HepG2 (cell line): ENCODE measurements around the gene DNPH1. TPM values are rescaled to one million over a fixed set of nuclear protein-coding genes. Genes with fewer than 3 reads are reported as not detected.

Source experiments
- ATAC-seq: fragments of 200-7000 bp; cut with Tn5 transposase; 3 replicates; pipeline ENCODE4 v1.9.1; 2020; ENCODE audit warnings: mild to moderate bottlenecking, moderate library complexity
- BruUV-seq: library from RNA; stranded (reverse); fragments of 400-500 nt; replicated peaks from 2 replicates; lab custom pipeline; 2021; lab: Mats Ljungman, UMichigan
- CTCF ChIA-PET: fragments of 300-600 bp; formaldehyde crosslinking; extraction: SDS; loops from one replicate; lab custom pipeline; 2021; ENCODE audit warnings: low total read pairs, inconsistent platforms, low intra/inter-chr PET ratio; lab: Yijun Ruan, JAX
- POLR2A ChIA-PET: fragments of 350-600 bp; sonication (Branson Sonifier 250); formaldehyde crosslinking; loops from one replicate; lab custom pipeline; 2020; ENCODE audit warnings: antibody characterized with exemption, inconsistent platforms; lab: Yijun Ruan, JAX
- DNase-seq: peaks from one replicate; pipeline ENCODE4 v3.0.0-alpha.2; 2015; ENCODE audit warnings: low spot score
- FAIRE-seq: peaks from 3 replicates; lab custom pipeline; 2011; peaks lifted over from hg19 to GRCh38; lab: Jason Lieb, UNC
- H2AFZ ChIP-seq: one replicate; pipeline ENCODE4 v1.6.1; 2011; ENCODE audit warnings: low read length, inconsistent platforms
- H3K27ac ChIP-seq: fragments of 300-600 bp; 3 replicates; pipeline ENCODE4 v1.8.0; 2011; ENCODE audit warnings: mixed run types, mild to moderate bottlenecking, mixed read lengths, low read length, inconsistent platforms; ENCODE audit not compliant: insufficient read depth; ENCODE audit errors: extremely low read length
- H3K27me3 ChIP-seq, 2 experiments: fragments of 200-600 bp in 1 of 2; 2 replicates in 1 of 2; 3 replicates in 1 of 2; pipeline versions ENCODE4 v1.6.0 to v1.8.0; 2011; ENCODE audit warnings: low read length in 2 of 2, mild to moderate bottlenecking in 2 of 2, moderate library complexity in 2 of 2, inconsistent platforms in 1 of 2; ENCODE audit not compliant: insufficient read depth in 2 of 2, control insufficient read depth in 1 of 2
- H3K36me3 ChIP-seq, 2 experiments: fragments of 200-600 bp in 1 of 2; replicated peaks in 1 of 2; 2 replicates in 1 of 2; 3 replicates in 1 of 2; pipeline versions ENCODE4 v1.5.1 to v1.8.0; 2011; ENCODE audit warnings: low read length in 2 of 2, inconsistent platforms in 1 of 2; ENCODE audit not compliant: insufficient read depth in 2 of 2, control insufficient read depth in 1 of 2
- H3K4me1 ChIP-seq: 2 replicates; pipeline ENCODE4 v1.5.1; 2012; ENCODE audit warnings: low read length, inconsistent platforms; ENCODE audit not compliant: insufficient read depth
- H3K4me2 ChIP-seq: 2 replicates; pipeline ENCODE4 v1.6.0; 2011; ENCODE audit warnings: low read depth, low read length, inconsistent platforms
- H3K4me3 ChIP-seq, 3 experiments: fragments of 200-600 bp in 1 of 3; sonication (generic), shearing (Covaris generic) in 1 of 3; replicated peaks in 1 of 3; 2 replicates each; pipeline ENCODE4 v1.5.1; 2011 to 2016; ENCODE audit warnings: low read length in 3 of 3, inconsistent platforms in 2 of 3, low read depth in 2 of 3, mild to moderate bottlenecking in 2 of 3, control low read depth in 1 of 3, mixed read lengths in 1 of 3; ENCODE audit not compliant: insufficient read depth in 1 of 3
- H3K79me2 ChIP-seq: one replicate; pipeline ENCODE4 v1.6.1; 2011; ENCODE audit warnings: low read length, inconsistent platforms; ENCODE audit not compliant: insufficient read depth
- H3K9ac ChIP-seq: 2 replicates; pipeline ENCODE4 v1.6.0; 2011; ENCODE audit warnings: mild to moderate bottlenecking, low read depth, low read length, inconsistent platforms; ENCODE audit not compliant: insufficient read depth
- H3K9me3 ChIP-seq: 2 replicates; pipeline ENCODE4 v1.5.1; 2012; ENCODE audit warnings: mild to moderate bottlenecking, low read length
- H4K20me1 ChIP-seq: 2 replicates; pipeline ENCODE4 v1.6.0; 2011; ENCODE audit warnings: inconsistent platforms, mild to moderate bottlenecking, low read length, moderate library complexity; ENCODE audit not compliant: insufficient read depth
- FOXO4 ChIP-seq: sonication (generic); formaldehyde crosslinking; conservative IDR thresholded peaks from 2 replicates; pipeline ENCODE4 v1.8.1; 2023; ENCODE audit warnings: missing genetic modification reagents
- KLF12 ChIP-seq: sonication (generic); formaldehyde crosslinking; IDR thresholded peaks from 2 replicates; pipeline ENCODE4 v1.4.0; 2020; ENCODE audit warnings: missing genetic modification reagents, borderline replicate concordance
- LBX2 ChIP-seq: sonication (generic); formaldehyde crosslinking; IDR thresholded peaks from 2 replicates; pipeline ENCODE4 v1.5.0; 2020; ENCODE audit warnings: missing genetic modification reagents, mild to moderate bottlenecking, borderline replicate concordance
- POGZ ChIP-seq: sonication (generic); formaldehyde crosslinking; IDR thresholded peaks from 2 replicates; pipeline ENCODE4 v1.4.0; 2020; ENCODE audit warnings: mild to moderate bottlenecking, missing genetic modification reagents
- ZNF333 ChIP-seq: sonication (generic); formaldehyde crosslinking; IDR thresholded peaks from 2 replicates; pipeline ENCODE4 v1.4.0; 2020; ENCODE audit warnings: mild to moderate bottlenecking, missing genetic modification reagents, borderline replicate concordance
- in situ Hi-C: cut with HindIII; loops from 2 replicates; pipeline ENCODE4 v1.10.0; 2017; ENCODE audit warnings: low pct_unique_long_range_greater_than_20kb; ENCODE audit not compliant: extremely low pct_ligation_motif_present
- intact Hi-C: fragments of 100-400 bp; cut with micrococcal nuclease; formaldehyde crosslinking; loops from one replicate; pipeline ENCODE4 v1.10.0; 2022; ENCODE audit not compliant: unreplicated experiment
- polyA plus RNA-seq, 8 experiments: library from polyadenylated mRNA; depleted of rRNA in 3 of 8; stranded (reverse) in 7 of 8; unstranded in 1 of 8; fragments of >200 nt; fragmentation: Illumina TruSeq in 4 of 8; extraction: Trizol in 4 of 8; gene quantifications; 2 replicates each; pipeline versions ENCODE4 v1.2.1 to v1.2.3, GENCODE V29; 2011 to 2016; ENCODE audit warnings: low read depth in 4 of 8, missing spikeins in 1 of 8, mixed read lengths in 1 of 8; ENCODE audit not compliant: insufficient read depth in 1 of 8
- total RNA-seq, 5 experiments: library from RNA; depleted of rRNA; stranded (reverse); fragments of >200 nt; fragmentation: Illumina TruSeq; extraction: Trizol; gene quantifications; 2 replicates each; pipeline ENCODE4 v1.2.3, GENCODE V29; 2016; ENCODE audit warnings: low read depth in 1 of 5

The DNPH1 gene
- total and polyA plus RNA-seq, 2 of the 13 experiments (the other 11 are each of a cell fraction or from before 2014, with no cell fraction given), result 56.5 to 75.1 TPM

GRCh38 chr6:43271944-43272343 lies 42.7 kb upstream of the DNPH1 start:
- no peak for FAIRE-seq
- in situ Hi-C loops (no loop called here), intact Hi-C loops (no loop called here)
- POLR2A ChIA-PET, result interaction anchor here (3.2 to 20.0 kb wide), 3 partner anchors 8 to 26 kb away, joined by 13 to 314 read pairs (median 131); partner anchors contain the start of gene SLC22A7
- CTCF ChIA-PET, result no interaction called here
- DNase-seq, result no peak
- Histone ChIP-seq H2AFZ (no peak overlapping the region), H3K9me3 (no peaks in the 10 kb centered on the region), H3K4me3 (no peak overlapping the region), H3K79me2 (peaks cover 7% of the 10 kb centered on the region), H3K36me3 (no peaks in the 10 kb centered on the region), H3K9ac (no peak overlapping the region), H3K27me3 (no peaks in the 10 kb centered on the region), H3K27ac (peak overlapping the region; percentile 94), H3K4me2 (no peak overlapping the region), H3K4me1 (peaks cover 96% of the 10 kb centered on the region), H4K20me1 (no peaks in the 10 kb centered on the region)
- ATAC-seq, result no peak
- no TSS peak for BruUV-seq
- 0 out of 2 replicates have a peak, but pooled peaks have one; percentile 45 for TF ChIP-seq LBX2 (CRISPR knock-in tag)
- 0 out of 2 replicates have a peak, but pooled peaks have one; percentile 56 for TF ChIP-seq ZNF333 (CRISPR knock-in tag)
- 0 out of 2 replicates have a peak, but pooled peaks have one; percentile 66 for TF ChIP-seq FOXO4 (CRISPR knock-in tag)
- TF ChIP-seq KLF12 (CRISPR knock-in tag), result no peak
- TF ChIP-seq POGZ (CRISPR knock-in tag), result 0 out of 2 replicates have a peak, but pooled peaks have one; percentile 20
